Measurements from ENCODE around the gene TNFRSF6B.
"Not testable (repeated sequence)": the region's sequence is repeated elsewhere in the genome, so short reads cannot be mapped to it uniquely, and the experiment has no call there.

The TNFRSF6B gene

DNA sequence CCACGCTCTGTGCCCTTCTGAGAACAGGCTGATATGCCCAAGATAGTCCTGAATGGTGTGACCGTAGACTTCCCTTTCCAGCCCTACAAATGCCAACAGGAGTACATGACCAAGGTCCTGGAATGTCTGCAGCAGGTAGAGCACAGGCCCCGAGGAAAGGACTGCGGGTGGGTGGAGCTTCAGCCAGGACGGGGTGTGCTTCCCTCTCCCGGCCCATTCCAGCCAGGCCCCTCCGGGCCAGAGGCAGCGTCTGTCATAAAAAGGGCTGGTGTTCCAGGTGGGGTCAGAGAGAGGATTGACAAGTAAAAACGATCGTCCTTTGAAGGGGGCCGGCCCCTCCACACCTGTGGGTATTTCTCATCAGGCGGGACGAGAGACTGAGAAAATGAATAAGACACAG lies 37.1 kb upstream of the TNFRSF6B start:
- TF ChIP-seq, protein P1, sequence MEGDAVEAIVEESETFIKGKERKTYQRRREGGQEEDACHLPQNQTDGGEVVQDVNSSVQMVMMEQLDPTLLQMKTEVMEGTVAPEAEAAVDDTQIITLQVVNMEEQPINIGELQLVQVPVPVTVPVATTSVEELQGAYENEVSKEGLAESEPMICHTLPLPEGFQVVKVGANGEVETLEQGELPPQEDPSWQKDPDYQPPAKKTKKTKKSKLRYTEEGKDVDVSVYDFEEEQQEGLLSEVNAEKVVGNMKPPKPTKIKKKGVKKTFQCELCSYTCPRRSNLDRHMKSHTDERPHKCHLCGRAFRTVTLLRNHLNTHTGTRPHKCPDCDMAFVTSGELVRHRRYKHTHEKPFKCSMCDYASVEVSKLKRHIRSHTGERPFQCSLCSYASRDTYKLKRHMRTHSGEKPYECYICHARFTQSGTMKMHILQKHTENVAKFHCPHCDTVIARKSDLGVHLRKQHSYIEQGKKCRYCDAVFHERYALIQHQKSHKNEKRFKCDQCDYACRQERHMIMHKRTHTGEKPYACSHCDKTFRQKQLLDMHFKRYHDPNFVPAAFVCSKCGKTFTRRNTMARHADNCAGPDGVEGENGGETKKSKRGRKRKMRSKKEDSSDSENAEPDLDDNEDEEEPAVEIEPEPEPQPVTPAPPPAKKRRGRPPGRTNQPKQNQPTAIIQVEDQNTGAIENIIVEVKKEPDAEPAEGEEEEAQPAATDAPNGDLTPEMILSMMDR (IDR thresholded peaks at IDR 0.05; ENCODE audit: low read depth, low read length), result no peak
- DNase-seq (ENCODE audit: extremely low read depth, low read depth), result no peak

DNA sequence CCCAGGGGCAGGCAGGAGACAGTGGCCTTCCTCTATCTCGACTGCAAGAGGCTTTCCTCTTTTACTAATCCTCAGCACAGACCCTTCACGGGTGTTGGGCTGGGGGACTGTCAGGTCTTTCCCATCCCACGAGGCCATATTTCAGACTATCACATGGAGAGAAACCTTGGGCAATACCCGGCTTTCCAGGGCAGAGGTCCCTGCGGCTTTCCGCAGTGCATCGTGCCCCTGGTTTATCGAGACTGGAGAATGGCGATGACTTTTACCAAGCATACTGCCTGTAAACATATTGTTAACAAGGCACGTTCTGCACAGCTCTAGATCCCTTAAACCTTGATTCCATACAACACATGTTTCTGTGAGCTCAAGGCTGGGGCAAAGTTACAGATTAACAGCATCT lies 36.3 kb upstream of the TNFRSF6B start:
- DNase-seq (ENCODE audit: extremely low read depth, low read depth), result not testable (repeated sequence)

GRCh38 chr20:63660622-63661021 lies 35.8 kb upstream of the TNFRSF6B start:
- TF ChIP-seq, protein P1 (IDR thresholded peaks at IDR 0.05; ENCODE audit: low read depth, low read length), result no peak
- no peak for DNase-seq (ENCODE audit: extremely low read depth, low read depth)

DNA sequence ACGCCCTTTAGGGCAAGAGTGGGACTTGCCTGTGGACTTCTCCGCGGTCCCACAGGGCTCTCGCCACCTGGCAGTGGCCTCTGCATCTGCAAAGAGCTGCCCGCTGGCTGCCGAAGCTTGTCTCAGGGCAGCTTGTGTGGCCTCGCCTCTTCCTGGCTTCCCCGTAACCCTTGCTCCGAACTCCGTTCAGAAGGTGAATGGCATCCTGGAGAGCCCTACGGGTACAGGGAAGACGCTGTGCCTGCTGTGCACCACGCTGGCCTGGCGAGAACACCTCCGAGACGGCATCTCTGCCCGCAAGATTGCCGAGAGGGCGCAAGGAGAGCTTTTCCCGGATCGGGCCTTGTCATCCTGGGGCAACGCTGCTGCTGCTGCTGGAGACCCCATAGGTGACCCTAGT lies 35.3 kb upstream of the TNFRSF6B start:
- no peak for DNase-seq (ENCODE audit: extremely low read depth, low read depth)
- TF ChIP-seq, protein P1 (IDR thresholded peaks at IDR 0.05; ENCODE audit: low read depth, low read length), result no peak

DNA sequence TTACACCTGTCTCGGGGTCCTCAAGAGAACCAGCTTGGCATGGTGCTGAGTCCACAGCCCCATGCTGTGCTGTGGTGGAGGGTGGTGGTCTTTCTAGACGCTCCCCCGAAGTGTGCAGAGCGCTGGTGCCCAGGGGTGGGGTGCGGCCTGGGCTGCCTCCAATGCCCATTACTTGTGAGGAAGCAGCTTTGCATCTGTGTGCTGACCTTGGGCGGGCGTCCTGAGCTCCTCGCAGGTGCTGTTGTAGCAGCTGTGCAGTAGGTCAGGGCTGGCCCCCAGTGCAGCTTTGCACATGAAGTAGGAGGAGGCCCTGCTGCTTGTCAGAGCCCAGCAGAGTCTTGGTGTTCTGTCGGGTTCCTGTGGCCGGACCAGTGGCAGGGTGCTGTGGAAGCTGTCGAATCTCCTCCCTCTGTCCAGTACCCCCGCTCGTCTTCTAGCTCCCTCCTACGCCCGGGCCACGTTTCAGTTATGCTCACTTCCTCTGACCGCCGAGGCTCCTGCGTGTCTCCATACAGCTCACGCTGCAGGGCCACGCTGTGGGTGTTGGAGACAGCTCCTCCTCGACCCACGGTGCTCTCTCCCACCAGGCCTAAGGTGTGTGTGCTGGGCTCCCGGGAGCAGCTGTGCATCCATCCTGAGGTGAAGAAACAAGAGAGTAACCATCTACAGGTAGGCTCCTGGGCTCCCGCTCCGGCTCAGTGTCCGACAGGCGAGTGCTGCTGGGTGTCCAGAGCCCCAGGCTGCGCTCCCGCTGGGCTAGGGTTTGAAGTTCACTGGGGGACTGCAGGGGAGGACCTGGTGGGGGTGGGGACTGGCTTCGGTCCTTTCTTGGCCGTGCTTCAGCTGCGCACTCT lies 34.3 kb upstream of the TNFRSF6B start:
- DNase-seq (ENCODE audit: extremely low read depth, low read depth), result no peak
- TF ChIP-seq, protein P1 (IDR thresholded peaks at IDR 0.05; ENCODE audit: low read depth, low read length), result no peak

- TF ChIP-seq, protein P1 (IDR thresholded peaks at IDR 0.05; ENCODE audit: low read depth, low read length), result no peak
Observed at GRCh38 chr20:63662813-63663189, 33.7 kb upstream of the TNFRSF6B start.

DNA sequence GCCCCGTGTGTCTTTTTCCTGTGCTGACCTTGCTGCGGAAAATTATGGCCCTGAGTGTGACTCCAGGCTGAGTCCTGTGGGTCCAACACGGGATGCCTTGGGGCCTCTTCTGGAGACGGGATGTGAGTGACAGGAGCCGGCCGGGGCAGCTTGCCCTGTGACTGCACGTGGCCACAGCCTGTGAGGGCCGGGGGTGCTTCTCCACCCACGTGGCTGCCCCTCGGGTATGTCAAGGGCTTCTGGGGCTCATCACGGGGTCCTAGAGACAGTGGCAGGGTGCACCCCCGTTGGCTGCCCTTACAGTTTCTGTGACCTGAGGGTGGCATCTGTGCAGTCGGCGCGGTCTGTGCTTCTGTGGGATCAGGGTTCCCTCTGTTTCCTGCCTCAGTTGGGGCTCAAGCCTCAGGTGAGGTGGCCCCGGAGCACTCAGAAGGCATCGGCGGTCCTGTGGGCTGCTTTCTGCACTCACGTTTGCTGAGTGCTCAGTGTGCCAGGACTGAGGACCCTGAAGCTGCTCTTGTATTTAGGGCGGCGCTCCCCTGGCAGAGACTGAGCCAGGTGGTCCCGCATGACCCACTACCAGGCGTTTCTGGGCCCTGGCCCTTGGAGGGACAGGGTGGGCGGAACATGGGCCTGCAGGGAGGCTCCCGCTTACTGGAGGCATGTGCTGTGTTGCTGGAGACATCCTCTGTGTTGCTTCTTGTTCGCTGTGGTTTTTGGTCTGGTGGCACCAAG lies 33.0 kb upstream of the TNFRSF6B start:
- no peak for DNase-seq (ENCODE audit: extremely low read depth, low read depth)
- TF ChIP-seq, protein P1 (IDR thresholded peaks at IDR 0.05; ENCODE audit: low read depth, low read length), result no peak

More at GRCh38 chr20:63662813-63663189, 33.7 kb upstream of the TNFRSF6B start:
- no peak for DNase-seq (ENCODE audit: extremely low read depth, low read depth)
